ENCODE measurements around the gene MAGI1. TPM values are rescaled to one million over a fixed set of nuclear protein-coding genes. Genes with fewer than 3 reads are reported as not detected.
"Not testable (repeated sequence)": the region's sequence is repeated elsewhere in the genome, so short reads cannot be mapped to it uniquely, and the experiment has no call there.

The MAGI1 gene
- total RNA-seq, 1 experiment from 2014 or later, result 38.6 TPM

- Histone ChIP-seq H3K36me3 (ENCODE audit: control insufficient read depth in 1 of 2, insufficient read depth in 2 of 2, low read length in 2 of 2) (no peaks in the 10 kb centered on the region), H3K79me2 (ENCODE audit: insufficient read depth, low read length) (no peaks in the 10 kb centered on the region), H2AFZ (ENCODE audit: low read depth, low read length, poor library complexity, severe bottlenecking) (peak overlapping the region; percentile 56), H3K27ac (ENCODE audit: low read depth, low read length) (no peak overlapping the region), H3K27me3 (ENCODE audit: insufficient read depth, low read length) (no peaks in the 10 kb centered on the region), H3K9ac (ENCODE audit: low read length) (no peak overlapping the region), H3K4me2 (ENCODE audit: low read length) (no peak overlapping the region), H4K20me1 (ENCODE audit: insufficient read depth) (no peaks in the 10 kb centered on the region), H3K4me3 (replicated peaks in 1 of 2; ENCODE audit: low read depth in 1 of 2, low read length in 2 of 2) (no peak overlapping the region), H3K9me3 (ENCODE audit: control insufficient read depth in 1 of 2, insufficient read depth in 1 of 2, low read depth in 1 of 2, low read length in 2 of 2) (no peaks in the 10 kb centered on the region), H3K4me1 (ENCODE audit: control insufficient read depth in 1 of 2, insufficient read depth in 2 of 2, low read length in 2 of 2) (peaks cover 2 to 7% of the 10 kb centered on the region in 2 experiments; a peak in 2 of 4 replicates), H3K9me2 (ENCODE audit: insufficient read depth) (no peaks in the 10 kb centered on the region)
- ChIA-PET CTCF (no interaction called here), RAD21 (ENCODE audit: low non-redundant PET in 1 of 2, low total read pairs in 2 of 2, uncharacterized antibody in 2 of 2, unreplicated experiment in 2 of 2) (no interaction called here), POLR2A (no interaction called here)
- DNase-seq (ENCODE audit: low read depth, low spot score) (no peak), ATAC-seq (peak; percentile 47; the same call in 1 of the 2 replicates)
- TF ChIP-seq TCF7L2 (IDR thresholded peaks at IDR 0.05; ENCODE audit: borderline replicate concordance, extremely low read depth, insufficient read depth, insufficient read length) (no peak), EZH2phosphoT487 (IDR thresholded peaks at IDR 0.05; ENCODE audit: borderline replicate concordance) (no peak), CBX3 (IDR thresholded peaks at IDR 0.05; ENCODE audit: low read depth) (no peak), POLR2AphosphoS5 (IDR thresholded peaks at IDR 0.05; ENCODE audit: low read depth, low read length) (no peak), SIN3A (IDR thresholded peaks at IDR 0.05; ENCODE audit: low read depth) (no peak), MAX (IDR thresholded peaks at IDR 0.05) (no peak), REST (IDR thresholded peaks at IDR 0.05; ENCODE audit: low read depth) (no peak), SRF (IDR thresholded peaks at IDR 0.05; ENCODE audit: low read depth) (no peak), ELF1 (IDR thresholded peaks at IDR 0.05; ENCODE audit: borderline replicate concordance, low read depth) (no peak), ATF3 (IDR thresholded peaks at IDR 0.05) (no peak), POLR2A (IDR thresholded peaks at IDR 0.05; ENCODE audit: borderline replicate concordance, extremely low read depth, insufficient read depth, insufficient read length) (no peak), EGR1 (IDR thresholded peaks at IDR 0.05; ENCODE audit: low read depth) (no peak), FOSL1 (IDR thresholded peaks at IDR 0.05; ENCODE audit: low read depth) (no peak), JUND (IDR thresholded peaks at IDR 0.05) (no peak), YY1 (IDR thresholded peaks at IDR 0.05; ENCODE audit: extremely low read depth, insufficient replicate concordance, low read depth, low read length) (no peak), ZNF274 (IDR thresholded peaks at IDR 0.05; ENCODE audit: low read depth, low read length) (no peak), EZH2 (IDR thresholded peaks at IDR 0.05) (no peak)
- BruUV-seq (replicated peaks), result no TSS peak
- intact Hi-C loops (cut with micrococcal nuclease), result no loop called here
These were observed 8.8 kb upstream of the MAGI1 start for GRCh38 chr3:66047311-66048050.

- H2AFZ ChIP-seq (ENCODE audit: low read depth, low read length, poor library complexity, severe bottlenecking); H3K9me3 ChIP-seq (ENCODE audit: control insufficient read depth in 1 of 2, insufficient read depth in 1 of 2, low read depth in 1 of 2, low read length in 2 of 2); H3K4me1 ChIP-seq (ENCODE audit: control insufficient read depth in 1 of 2, insufficient read depth in 2 of 2, low read length in 2 of 2); H4K20me1 ChIP-seq (ENCODE audit: insufficient read depth); H3K9ac ChIP-seq (ENCODE audit: low read length); POLR2A ChIA-PET; BruUV-seq (replicated peaks); RAD21 ChIA-PET (ENCODE audit: low non-redundant PET in 1 of 2, low total read pairs in 2 of 2, uncharacterized antibody in 2 of 2, unreplicated experiment in 2 of 2); H3K36me3 ChIP-seq (ENCODE audit: control insufficient read depth in 1 of 2, insufficient read depth in 2 of 2, low read length in 2 of 2); H3K4me3 ChIP-seq (replicated peaks in 1 of 2; ENCODE audit: low read depth in 1 of 2, low read length in 2 of 2); H3K27ac ChIP-seq (ENCODE audit: low read depth, low read length); H3K4me2 ChIP-seq (ENCODE audit: low read length); ATAC-seq; CTCF ChIA-PET; intact Hi-C loops (cut with micrococcal nuclease); DNase-seq (ENCODE audit: low read depth, low spot score); H3K27me3 ChIP-seq (ENCODE audit: insufficient read depth, low read length); H3K79me2 ChIP-seq (ENCODE audit: insufficient read depth, low read length); H3K9me2 ChIP-seq (ENCODE audit: insufficient read depth): not testable (repeated sequence)
These were observed 7.6 kb upstream of the MAGI1 start for GRCh38 chr3:66046321-66046720.
